Right lung (tissue), 5 donors: Measurements from ENCODE around the gene TIMM10B. TPM values are rescaled to one million over a fixed set of nuclear protein-coding genes. Genes with fewer than 3 reads are reported as not detected.

ENCODE experiments used
- DNase-seq, 2 donors: peaks; one replicate each; pipeline ENCODE4 v3.0.0-alpha.2; 2013
- polyA plus RNA-seq, 5 donors: library from polyadenylated mRNA; unstranded; fragments of 120-200 nt; gene quantifications; one replicate each; pipeline versions ENCODE4 v1.2.1 to v1.2.3, GENCODE V29; 2013; ENCODE audit warnings: inconsistent platforms in 1 of 5, low replicate concordance in 1 of 5; ENCODE audit not compliant: insufficient read length in 5 of 5, insufficient read depth in 1 of 5

TIMM10B gene
- polyA plus RNA-seq, 5 donors, result 27.2 to 33.0 (median 29.8) TPM

GRCh38 chr11:6468712-6469495 lies 12.4 kb upstream of the TIMM10B start:
- peak; percentile 91 to 94 for DNase-seq

DNA sequence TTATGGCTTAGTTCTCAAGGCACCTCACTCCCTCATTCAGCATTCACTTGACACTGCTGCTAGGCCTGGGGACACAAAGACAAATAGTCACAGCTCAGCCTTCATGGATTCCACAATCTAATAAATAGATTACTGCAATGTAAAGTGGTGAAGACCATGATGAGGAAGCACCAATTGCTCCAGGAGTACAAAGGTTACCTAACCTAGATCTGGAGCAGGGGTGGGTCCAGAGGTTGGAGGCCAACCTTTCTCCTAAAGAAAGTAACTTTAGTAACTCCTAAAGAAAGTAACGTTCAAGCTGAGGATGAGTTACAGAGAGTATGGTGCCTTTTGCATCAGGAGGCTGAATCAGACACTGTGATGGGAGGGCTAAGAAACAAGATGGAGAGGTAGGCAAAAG lies 11.7 kb upstream of the TIMM10B start:
- no peak for DNase-seq

DNA sequence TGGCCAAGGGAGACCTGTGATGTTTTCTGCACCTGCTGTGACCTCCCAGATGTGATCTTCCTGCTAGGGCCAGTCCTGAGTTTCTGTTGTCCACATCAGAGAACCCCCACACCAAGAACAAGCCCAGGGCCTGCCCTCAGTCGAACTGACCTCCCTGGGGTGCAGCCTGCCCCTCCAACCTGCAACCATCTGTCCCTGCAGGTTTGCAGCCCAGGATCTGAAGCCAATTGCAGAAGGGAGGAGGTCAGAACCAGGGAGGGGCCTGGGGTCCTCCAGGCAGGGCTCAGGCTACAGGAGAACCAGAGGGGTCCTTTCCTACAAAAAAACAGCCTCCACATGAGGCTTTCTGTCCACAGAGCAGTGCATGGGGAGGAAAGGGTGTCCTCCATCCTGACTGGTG lies 8.4 kb upstream of the TIMM10B start:
- no peak for DNase-seq

- DNase-seq, result peak; percentile 86
Measured at GRCh38 chr11:6473451-6474412, 7.6 kb upstream of the TIMM10B start, which contains the start of gene TRIM3. Gene TRIM3 (minus strand): TSS chr11:6473941. CDS start chr11:6465695, 8,246 bp downstream.

GRCh38 chr11:6474413-6474792 lies 6.9 kb upstream of the TIMM10B start:
- DNase-seq, result no peak

DNA sequence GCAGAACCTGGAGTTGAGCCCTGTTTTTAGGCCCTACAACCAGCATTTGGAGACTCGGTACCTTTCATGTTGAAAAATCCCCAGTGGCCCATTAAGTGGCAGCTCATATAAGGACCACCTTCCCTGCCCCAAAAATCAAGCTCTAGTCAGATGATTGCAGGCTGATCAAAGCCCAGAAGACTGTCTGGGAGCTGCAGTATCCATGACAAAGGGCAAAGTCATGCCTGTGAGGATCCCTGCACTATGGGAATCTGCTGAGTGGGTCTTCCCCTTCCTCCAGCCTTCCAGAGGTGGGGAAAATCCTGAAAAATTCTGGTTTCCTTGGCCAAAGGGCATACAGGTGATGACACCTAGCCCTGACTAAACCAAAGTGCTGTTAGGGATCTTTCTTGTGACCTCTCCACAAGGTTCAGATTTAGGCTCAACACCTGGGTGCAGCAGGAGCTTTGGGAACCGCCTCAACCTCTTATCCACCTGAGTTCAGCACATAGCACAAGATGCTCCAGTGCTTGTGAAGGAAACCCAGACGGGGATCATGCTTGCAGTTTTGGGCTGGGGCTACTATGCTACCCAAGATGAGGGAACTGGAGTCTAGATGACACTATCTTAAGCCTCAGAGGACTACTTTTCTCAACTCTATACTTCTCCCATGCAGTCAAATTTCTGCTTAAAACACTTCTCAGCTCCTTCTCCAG lies 6.3 kb upstream of the TIMM10B start:
- no peak for DNase-seq

DNA sequence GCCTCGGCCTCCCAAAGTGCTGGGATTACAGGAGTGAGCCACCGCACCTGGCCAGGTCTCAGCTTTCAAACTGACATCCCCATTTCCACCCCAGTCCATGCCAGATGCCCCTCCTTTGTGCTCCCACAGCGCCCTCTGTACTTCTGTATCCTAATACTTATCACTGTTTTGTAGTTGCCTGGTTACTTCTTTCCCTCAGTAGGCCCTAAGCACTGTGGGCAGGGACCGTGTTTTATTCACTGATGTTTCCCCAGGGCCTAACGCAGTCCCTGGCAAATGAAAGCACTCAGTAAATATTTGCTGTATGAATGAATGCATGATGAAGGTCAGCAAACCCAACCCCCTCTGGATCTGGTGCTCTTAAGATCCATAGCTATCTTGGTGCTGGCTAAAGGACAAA lies 5.4 kb upstream of the TIMM10B start:
- DNase-seq, result no peak

DNA sequence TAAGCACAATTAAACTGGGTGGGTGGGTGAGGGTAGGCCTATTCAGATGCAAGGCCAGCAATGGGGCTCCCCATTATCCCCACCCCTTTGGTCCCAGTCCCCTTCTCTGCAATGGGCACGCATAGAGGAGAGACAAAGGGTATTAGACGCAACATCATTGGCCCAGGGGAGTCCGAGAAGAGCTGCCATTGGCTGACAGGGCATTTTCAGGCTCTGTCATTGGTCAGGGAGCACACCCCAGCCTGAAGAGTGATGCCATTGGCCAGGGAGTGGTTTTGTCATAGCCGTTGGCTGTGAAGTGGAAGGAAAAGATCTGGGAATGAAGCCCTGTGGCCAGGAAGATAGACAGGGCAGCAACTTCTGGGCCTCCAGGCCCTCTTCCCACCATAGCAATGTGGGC lies 4.7 kb upstream of the TIMM10B start:
- DNase-seq, result no peak

DNA sequence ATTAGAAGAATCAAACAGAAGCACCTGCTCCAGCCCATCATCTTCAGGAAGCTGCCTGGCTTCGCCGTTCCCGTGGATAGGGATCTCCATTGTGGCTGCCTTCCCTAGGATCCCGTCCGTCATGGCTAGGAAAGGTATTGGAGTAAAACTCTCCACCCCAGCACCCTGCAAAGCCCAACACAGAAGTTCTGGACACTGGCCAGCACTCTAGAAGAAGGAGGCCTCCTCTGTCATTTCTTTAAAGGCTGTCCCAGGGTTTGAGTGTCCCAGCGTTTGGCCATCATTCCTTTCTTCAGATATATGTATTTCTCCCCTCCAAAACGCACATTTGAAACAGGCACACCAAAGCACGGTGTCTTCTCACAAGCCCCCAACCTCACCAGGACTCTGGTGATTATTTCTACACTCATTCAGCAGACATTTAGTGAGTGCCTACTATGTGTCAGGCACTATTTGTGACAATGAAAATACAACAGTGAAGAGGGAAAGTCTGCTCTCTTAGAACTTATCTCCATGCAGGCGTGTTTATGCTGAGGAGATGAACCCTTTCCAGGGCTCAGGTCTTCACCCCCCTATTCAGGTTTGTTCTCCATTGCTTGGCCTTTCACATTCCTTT lies 894 bp upstream of the TIMM10B start:
- DNase-seq, result no peak

GRCh38 chr11:6481924-6482275 lies 599 bp downstream of the TIMM10B start:
- DNase-seq, result no peak

DNA sequence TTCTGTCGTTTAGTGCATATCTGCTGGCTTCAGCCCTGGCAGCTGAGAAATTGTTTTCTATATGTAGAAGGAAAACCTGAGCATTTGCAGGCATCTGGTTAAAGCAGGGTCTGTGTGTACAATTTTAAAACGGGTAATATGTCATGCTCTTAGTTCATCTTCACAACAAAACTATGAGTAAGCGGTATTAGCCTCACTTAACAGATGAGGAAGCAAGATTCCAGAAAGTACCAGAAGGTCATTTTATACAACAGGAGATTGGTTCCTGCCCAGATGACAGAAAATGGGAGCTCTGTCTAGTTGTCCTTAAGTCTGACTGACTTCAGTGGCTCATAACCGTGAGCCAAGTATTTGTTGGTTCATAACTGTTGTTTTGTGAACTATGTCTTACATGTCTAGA lies 1.1 kb downstream of the TIMM10B start:
- DNase-seq, result no peak

DNA sequence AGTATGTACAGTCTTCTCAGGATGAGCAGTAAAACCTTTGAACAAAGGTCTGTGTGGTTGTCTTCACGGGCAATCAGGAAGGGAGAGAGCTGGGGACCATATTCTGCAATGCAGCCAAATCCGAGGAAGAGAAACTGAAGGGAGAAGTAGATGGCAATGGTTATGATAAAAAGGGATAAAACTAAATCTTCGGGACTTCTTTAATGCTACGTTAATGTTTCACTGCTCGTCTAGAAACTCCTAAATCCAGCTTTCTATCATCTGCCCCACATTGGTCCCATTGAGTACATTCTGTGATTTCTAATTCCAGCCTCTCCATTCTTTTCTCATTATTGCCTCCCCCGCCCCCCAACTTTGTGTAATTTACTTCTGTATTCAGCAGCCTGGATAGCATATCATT lies 1.7 kb downstream of the TIMM10B start:
- DNase-seq, result no peak

GRCh38 chr11:6485661-6486060 lies 4.4 kb downstream of the TIMM10B start:
- no peak for DNase-seq

DNA sequence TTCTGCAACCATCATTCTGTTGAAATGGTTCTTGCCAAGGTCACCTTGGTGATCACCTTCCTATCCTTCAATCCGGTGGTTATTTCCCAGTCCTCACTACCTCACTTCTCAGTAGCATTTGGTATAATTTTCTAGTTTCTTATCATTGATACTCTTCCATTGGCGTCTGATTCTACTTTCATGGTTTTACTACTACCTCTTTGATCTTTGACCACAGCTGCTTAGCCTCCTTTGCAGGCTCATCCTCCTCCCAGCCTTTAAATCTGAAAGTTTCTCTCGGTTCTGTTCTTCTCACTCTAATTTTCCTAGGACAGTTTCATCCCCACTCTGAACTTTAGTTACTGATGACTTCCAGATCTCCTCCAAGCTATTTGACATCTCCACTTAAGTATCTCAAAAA lies 5.0 kb downstream of the TIMM10B start:
- DNase-seq, result no peak

DNA sequence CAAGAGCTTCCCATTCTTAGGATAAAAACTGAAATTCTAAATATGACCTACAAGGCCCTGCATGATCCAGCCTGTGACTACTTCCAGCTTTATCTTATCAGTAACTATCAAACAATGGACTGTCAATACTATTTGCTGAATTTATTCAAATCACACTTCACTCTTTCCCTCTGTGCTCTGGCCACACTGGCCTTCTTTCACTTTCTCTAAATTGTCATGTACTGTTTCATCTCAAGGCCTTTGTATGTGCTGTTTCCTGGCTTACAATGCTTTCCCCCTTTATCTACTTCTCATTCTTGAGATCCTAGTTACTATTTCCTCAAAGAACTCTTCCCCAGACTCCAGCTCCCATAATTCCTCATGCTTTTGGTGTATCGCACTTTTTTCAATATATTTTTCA lies 5.6 kb downstream of the TIMM10B start:
- no peak for DNase-seq

- DNase-seq, result no peak
Measured at GRCh38 chr11:6488342-6488741, 7.0 kb downstream of the TIMM10B start.

- no peak for DNase-seq
Measured at GRCh38 chr11:6488821-6489220, 7.5 kb downstream of the TIMM10B start.

GRCh38 chr11:6489306-6489705 lies 8.0 kb downstream of the TIMM10B start:
- no peak for DNase-seq

- DNase-seq, result peak; percentile 56 to 59
Measured at GRCh38 chr11:6497069-6497839, 16.0 kb downstream of the TIMM10B start, which contains the start of gene DNHD1. Gene DNHD1 (plus strand): TSS chr11:6497280. CDS start chr11:6498216, 936 bp downstream.

- no peak for DNase-seq
Measured at GRCh38 chr11:6498121-6498520, 16.8 kb downstream of the TIMM10B start.

DNA sequence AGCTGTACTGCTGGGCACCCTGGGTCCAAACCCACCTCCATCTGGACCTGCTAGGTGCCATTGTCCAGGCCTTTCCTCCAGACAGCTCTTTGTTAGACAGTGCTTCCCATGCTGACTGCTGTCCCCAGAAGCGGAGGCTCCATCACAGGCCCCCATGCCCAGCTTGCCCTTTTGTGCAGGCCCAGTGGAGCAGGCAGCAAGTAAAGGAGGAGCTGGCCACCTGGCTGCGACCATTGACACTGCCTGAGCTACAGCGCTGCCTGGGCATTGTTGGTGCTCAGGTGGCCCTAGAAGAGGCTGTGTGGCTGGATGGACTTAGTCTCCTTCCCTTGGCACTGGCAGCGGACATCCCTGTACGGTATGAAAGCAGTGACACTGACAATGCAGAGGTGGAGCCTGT lies 17.2 kb downstream of the TIMM10B start:
- no peak for DNase-seq
